HG03571 (cell line): Measurements from ENCODE around the gene DYNLRB1.
"Not testable (repeated sequence)": the region's sequence is repeated elsewhere in the genome, so short reads cannot be mapped to it uniquely, and the experiment has no call there.

Experiments
- ATAC-seq: cut with Tn5 transposase; IDR thresholded peaks from one replicate; pipeline ENCODE4 v1.9.1; 2021; ENCODE audit not compliant: unreplicated experiment

DYNLRB1 gene

DNA sequence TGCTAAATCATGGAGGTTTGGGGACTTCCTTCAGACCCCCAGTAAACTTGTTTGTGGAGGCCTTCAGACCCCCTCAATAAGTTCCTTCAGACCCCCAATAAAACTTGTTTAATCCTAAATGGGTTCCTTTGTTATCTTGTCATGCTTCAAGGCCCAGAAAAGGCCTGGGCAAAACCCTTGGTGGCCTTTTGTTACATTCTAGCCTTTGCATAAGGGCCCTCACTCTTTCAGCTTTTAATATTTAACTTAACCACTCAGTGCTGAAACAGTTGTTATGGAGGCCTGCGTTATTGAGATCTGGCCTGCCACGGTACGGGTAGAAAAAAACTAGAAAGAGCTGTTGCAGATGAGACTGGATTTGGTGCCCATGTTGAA, 4.3 kb upstream of the DYNLRB1 start:
- ATAC-seq: no peak

DNA sequence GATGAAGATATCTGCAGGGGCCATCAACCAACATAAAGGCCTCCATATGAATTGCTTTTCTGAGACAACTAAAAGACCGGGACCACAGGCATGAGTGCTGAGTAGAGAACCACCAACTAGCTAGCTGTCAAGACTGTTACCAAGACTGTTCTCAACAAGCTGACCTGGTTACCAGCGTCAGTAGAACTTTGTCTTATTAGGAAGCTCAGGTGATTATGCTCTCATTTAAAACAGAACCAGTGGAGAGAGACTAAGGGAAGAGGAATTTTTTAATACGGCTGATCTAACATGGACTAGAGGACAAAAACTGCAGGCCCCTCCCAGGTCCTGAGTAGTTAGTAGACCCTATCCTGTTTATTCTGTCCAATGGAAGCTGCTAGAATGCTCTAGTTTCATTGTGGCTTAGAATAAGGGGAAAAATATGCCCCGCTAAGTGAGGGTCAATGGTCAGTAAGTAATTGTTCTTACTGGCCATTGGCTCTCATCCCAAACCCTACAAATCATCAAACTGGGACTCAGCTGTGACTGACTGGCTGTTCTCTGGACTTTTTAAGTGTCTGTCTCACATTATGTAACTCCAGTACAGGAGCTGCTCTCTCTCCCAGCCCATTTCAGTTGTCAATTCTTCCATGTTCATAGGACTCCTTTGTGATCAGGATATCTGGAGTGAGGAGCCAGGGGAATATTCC, 3.8 kb upstream of the DYNLRB1 start:
- no peak for ATAC-seq

DNA sequence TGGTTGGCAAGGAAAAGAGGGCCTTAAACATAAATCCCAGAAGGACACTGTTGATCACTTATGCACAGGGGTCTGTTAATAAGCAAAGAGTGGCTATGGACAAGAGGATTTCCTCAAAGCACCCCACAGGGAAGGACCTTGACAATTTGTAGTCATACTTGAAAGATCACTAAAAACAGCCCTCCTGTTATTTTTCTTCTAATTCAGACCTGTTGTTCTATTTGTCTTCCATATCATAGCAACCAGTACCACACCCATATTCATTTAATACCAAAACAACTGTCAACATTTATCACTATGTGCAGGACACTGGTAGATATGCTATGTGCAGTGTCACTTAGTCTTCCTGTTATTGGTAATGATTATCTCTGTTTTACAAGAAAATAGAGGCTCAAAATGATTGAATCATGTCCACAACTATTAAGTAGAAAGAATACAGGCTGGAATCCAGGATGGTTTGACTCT, 3.2 kb upstream of the DYNLRB1 start:
- no peak for ATAC-seq

DNA sequence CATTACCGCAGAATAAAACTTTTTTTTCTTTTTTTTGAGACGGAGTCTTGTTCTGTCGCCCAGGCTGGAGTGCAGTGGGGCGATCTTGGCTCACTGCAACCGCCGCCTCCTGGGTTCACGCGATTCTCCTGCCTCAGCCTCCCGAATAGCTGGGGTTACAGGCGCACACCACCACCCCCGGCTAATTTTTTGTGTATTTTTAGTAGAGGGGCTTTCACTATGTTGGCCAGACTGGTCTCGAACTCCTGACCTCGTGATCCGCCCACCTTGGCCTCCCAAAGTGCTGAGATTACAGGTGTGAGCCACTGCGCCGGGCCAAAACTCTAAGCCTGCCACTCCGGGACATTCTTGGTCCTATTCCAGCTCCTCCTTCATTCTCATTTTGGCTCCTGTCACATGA, 2.2 kb upstream of the DYNLRB1 start:
- ATAC-seq: not testable (repeated sequence)

DNA sequence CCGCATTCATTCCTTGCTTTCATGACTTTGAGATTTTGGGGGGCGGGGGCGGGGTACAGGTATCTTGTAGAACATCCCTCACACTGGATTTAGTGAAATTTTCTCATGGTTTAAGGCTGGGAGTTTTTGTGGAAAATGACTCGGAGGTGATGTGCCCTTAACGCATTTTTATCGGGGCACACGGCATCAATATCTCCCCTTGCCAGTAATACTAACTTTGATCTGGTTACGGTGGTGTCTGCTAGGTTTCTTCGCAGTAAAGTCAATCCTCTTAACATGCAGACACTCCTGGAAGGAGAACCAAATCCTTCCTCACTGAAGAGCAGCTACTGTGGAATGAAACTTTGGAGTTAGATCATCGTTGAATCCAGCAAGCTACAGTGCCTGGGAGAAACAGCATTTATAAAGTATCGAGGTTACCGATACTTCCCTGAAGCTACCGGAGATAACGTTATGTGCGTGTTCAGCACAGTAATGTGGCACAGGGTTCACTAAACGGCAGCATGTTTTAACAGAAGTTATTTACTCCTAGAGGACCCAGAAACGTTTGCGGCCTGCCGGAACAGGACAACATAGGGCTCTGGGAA, 1.2 kb upstream of the DYNLRB1 start:
- no peak for ATAC-seq

DNA sequence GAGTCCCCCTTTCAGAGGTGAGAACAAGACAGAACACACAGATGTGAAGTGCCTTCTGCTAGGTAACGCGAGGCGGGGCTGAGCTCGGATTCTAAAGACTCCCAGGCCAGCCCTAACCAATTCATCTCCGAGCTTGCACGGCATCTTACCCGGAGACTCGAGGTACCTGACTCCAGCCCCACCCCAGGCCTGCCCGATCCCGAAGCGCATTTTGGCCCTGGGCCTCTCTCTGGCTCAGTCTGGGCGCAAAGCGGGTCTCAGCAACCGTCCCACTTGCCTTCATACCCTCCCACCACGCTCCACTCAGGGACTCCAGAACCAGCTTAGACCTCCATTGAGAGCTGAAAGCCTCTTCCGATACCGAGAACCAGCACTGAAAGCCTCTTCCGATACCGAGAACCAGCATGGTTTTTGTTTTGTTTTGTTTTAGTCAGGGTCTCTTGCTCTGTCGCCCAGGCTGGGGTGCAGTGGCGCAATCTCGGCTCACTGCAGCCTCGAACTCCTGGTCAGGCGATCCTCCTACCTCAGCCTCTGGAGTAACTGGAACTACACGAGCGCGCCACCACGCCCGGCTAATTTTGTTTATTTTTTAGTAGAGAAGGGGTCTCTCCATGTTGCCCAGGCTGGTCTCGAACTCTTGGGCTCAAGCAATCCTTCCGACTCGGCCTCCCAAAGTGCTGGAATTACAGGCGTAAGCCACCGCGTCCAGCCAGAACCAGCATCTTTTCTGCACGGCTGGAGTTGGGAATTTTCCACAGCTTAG, 557 bp upstream of the DYNLRB1 start:
- peak; percentile 39 for ATAC-seq

DNA sequence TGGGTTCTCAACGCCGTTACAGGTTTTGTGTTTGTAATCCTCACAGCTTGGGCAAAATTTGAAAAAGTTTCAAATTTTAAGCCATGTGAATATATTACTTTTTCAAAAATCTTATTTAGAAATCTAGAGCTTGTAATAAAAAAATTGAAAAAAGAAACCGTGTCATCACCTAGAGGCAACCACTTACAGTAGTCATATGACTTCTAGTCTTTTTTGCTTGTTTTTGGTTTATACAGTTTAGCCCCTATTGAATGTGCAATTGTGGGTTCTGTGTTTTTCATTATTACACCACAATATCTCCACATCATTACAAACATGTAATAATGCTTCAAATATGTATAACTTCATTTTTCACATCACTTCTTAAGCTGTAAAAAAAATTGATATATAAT, 888 bp downstream of the DYNLRB1 start:
- no peak for ATAC-seq

DNA sequence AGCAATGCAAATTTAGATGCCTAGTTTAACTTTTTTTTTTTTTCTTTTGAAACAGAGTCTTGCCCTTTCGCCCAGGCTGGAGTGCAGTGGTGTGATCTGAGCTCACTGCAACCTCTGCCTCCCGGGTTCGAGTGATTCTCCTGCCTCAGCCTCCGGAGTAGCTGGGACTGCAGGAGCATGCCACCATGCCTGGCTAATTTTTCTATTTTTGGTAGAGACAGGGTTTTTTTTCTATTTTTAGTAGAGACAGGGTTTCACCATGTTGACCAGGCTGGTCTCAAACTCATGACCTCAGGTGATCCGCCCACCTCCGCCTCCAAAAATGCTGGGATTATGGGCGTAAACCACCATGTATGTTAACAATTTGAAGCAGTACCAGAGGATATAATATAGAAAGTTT, 2.6 kb downstream of the DYNLRB1 start:
- not testable (repeated sequence) for ATAC-seq

DNA sequence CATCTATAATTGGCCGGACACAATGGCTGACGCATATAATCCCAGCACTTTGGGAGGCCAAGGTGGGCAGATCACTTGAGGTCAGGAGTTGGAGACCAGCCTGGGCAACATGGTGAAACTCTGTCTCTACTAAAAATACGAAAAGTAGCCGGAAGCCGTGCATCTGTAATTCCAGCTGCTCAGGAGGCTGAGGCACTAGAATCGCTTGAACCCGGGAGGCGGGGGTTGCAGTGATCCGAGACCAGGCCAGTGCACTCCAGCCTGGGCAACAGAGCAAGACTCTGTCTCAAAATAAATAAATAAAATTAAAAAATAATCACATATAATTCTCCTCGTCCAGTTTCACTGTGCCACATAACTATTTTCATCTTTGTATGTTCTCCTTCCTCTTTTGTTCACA, 3.6 kb downstream of the DYNLRB1 start:
- not testable (repeated sequence) for ATAC-seq

DNA sequence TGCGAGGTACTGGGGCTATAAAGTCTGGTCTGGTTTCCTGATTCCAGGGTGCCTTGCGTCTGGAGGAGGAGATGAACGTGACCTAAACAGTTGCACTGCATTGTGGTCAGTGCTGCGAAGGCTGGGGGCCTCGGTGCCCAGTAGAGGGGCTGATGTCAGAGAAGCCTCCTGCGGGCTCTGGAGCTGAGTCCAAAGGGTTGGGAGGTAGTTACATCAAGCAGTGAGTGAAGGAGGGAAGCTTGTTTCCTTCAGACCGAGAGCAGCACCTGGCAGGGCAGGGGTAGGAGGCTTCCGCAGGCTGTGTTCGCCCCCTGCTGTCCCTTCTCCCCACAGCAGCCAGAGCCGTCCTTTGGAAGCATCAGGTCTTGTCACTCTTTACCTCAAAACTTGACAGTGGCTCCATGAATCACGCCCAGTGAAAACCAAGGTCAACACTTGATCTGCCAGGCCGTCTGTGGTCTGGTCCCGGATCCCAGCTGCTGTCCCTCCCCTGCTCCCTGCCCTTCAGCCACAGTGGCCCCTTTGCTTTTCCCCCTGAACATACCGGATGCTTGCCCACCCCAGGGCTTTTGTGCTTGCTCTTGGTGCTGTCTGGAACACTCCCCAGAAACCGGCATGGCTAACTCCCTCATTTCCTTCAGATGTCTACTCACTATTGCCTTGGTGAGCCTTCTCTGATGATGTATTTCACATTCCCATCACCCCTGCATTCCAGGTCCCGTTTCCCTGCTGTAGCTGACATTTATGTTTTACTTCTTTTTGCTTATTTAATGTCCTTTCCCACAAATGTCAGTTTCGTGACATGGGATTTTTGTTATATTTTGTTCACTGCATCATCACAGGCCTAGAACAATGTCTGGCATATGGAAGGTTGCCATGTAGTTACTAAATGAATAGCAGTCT, 7.0 kb downstream of the DYNLRB1 start:
- ATAC-seq: no peak

DNA sequence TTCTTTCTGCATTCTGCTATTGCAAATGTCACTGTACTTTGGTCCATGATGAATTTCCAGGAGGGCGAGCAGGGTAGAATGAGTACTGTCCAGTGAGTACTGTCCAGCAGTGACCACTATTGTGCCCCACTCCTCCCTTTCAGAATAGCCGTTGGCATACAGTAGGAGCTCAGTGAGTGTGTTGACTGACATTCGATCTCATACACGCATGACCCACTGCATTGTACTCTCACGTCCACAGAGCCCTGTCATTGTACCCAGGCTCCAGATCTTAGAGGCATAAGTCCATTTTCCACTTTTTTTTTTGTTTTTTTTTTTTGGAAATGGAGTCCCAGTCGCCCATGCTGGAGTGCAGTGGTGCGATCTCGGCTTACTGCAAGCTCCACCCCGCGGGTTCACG, 8.2 kb downstream of the DYNLRB1 start:
- ATAC-seq: no peak

DNA sequence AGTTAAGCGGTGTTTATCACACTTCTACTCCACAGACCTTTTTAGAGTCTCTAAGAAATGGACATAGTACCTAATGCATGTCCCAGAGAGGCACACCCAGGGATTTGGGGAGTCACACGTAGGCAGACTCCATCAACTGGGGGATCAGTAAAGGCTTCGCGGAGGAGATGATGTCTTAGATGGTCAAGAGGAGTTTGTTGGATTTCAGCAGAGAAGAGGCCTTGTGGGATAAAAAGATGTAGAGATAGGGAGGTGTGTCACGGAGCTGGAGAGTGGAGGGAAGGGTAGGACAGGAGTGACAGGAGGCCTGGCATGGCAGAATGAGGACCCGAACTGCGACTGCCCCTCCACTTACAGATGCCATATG, 9.1 kb downstream of the DYNLRB1 start:
- no peak for ATAC-seq

DNA sequence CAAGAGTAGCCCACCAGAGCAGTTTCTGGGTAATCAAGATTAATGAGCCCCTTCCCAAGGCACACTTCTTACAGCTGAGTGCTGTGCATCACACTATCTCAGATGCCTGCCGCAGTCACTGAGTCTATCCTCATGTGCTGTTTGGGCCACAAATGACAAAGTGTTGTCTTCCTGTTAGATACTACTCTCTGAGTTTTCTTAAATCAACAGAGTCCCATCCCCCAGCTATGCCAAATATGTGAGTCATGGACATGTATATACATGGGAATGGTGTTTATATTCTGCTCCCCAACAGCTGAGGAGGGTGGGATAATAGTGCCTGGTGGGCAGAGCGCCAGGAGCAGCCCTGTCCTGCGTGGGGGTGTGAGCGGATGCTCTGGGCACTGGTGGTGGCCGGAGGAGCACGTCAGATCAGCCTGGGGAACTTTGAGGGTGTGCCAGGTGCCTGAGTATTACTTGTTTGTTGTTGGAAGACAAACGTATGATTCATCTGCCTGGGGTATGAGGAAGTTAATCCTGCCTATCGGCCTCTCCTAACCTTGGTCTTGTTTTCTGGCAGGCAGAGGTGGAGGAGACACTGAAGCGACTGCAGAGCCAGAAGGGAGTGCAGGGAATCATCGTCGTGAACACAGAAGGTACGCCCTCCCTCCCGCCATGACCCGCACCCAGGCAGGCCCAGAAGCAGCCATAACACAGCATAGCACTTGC, 9.6 kb downstream of the DYNLRB1 start:
- ATAC-seq: no peak

DNA sequence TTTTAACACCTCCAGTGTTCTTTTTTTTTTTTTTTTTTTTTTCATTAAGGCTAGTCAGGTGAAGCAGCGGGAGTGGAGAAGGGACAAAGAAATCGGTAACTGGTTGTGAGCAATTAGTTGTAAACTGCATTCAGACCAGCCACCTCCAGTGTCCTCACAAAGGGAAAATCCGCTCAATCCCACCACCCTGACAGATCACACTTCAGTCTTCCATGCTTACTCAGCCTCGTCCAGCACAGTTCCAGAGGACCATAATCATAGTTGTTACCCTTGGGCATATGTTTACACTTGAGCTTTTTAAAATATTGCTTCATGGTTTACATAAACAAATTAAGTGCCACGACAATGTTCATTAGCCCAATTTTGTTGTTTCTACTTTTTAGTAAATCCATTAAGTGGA, 10.2 kb downstream of the DYNLRB1 start:
- ATAC-seq: no peak

DNA sequence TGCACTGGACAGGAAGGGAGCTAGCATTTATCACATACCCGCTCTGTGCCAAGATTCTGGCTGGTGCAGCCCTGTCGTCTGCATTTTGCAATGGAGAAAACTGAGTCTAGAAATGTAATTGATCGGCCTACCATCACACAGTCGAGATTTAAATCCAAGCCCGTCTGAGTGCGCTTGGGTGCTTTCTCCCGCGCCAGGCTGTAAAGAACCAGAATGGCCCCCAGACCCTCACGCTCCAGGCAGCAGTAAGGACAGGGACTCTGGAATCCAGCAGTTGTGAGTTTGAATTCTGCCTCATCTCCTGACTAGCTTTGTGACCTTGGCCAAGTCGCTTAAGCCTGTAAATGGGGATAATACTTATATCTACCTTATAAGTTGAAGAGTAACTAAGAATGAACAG, 10.8 kb downstream of the DYNLRB1 start:
- no peak for ATAC-seq

DNA sequence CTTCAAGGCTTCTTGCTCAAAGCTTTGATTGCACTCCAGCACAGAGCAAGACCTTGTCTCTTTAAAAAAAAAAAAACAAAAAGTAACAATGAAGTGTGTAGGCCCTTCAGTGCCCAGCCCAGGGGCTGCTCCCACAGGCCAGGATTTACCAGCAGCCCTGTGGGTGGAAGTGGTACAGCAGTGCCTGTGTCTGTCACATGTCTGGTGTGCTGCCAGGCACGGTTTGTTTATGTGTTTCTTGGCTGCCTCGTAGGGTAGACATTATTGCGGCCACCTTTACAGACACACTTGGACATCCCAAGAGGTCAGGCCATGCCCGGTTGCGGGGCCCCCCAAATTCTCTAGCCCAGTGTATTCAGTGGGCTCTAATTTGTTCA, 12.7 kb downstream of the DYNLRB1 start:
- ATAC-seq: no peak

DNA sequence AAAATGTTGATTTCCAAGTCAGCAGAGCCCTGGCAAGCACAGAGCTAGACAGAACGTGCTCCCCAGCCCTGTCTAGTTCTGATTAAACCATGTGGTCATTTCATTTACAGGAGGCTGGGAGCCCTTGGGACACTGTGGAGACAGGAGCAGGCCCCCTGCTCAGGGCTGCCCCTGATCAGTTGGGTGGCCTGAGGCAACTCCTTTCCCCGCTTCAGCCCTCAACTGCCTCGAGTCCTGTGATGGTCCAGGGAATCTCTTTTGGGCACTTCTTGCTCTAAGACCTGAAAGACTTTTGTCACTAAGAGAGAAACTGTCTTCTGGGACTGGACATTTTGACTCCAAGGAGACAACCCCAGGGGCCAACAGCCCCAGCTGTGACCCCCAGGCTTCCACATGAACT, 13.5 kb downstream of the DYNLRB1 start:
- ATAC-seq: no peak

DNA sequence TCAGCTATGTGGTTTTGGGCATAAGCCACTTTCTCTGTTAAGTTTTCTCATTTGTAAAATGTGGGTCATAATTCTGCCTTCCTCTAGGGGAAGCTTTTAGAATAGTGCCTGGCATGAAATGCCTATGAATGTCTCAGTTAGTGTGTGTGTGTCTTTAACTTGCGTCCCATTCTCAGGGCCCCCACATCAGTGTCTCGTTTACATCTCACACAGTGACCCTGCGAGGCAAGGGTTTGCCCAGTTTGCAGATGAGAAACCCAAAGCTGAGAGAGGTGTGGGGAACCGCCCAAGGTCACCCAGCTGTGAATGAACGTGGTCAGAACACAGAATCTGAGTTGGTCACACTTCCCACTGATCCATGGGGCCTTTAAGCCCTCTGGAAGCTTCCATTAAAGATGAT, 14.1 kb downstream of the DYNLRB1 start:
- ATAC-seq: no peak

DNA sequence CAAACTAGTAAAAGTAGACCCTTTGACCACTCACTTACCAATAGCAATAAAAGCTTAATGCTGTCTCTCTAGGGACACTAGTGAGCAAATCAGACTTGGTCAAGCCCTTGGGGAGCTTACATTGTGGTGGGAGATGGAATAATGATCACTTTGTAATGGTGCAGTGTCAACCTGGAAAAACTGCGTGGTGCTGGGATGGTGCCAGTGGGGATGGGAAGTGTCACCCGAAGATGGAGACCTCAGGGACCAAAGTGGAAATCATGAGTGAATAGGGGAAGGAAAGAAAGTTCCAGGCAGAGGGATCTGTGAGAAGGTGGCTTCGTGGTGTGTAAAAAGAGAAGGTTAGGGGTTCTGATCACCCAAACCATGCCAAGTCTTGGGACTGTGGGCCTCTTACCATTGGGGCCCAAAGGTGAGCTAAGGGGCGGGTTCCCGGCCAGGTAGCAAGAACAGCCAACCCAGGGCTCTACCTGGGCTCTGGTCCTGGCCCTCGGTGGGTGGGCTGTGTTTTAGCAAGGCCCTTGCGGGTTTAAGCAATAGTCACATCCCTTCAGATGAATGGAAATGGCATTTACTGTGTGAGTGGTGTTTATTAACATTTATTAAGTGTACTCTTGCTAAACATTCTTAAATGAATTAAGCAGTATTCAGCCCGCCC, 15.5 kb downstream of the DYNLRB1 start:
- ATAC-seq: no peak

DNA sequence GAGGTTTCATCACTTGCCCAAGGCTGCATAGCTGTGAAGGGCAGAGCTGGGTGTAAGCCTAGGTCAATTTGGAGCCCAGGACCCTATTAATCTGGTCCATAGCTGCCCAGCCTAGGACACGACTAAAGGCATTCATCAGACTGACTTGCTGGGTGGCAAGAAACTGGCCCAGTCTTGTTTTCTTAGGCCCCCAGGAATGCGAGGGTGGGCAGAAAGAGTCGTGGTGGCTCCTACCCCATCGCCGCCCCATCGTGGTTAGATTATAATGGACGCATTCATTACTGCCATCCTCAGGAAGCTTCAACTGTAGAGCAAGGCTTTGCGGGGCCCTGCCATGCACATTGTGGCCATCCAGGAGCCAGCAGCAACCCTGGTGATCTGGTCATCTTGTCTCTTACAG, 16.1 kb downstream of the DYNLRB1 start:
- no peak for ATAC-seq
